ENCODE data around the gene LRRC1. TPM values are rescaled to one million over a fixed set of nuclear protein-coding genes. Genes with fewer than 3 reads are reported as not detected.
A peak's percentile ranks its signal among the peaks of the same experiment; 100 is the strongest.

The LRRC1 gene
- total RNA-seq, 1 donor from 2014 or later, result 77.8 TPM

DNA sequence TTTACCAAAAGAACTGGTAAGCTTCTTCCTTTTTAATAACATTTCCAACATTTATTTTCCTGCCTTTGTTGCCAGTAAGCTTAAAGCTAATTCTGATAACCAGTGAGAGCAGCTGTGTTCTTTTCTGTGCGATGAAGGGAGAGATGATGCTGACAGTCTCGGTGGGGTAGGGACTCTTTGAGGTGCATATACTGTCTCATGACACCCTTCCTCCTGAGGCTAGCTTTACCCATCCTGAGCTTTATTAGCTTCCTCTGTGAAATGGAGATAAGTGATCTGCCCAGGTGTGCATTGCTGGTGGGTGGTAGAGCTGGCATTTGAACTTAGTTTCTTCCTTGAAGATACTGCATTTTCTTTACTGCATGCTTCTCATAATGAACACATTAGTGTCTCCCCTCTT lies 92.5 kb downstream of the LRRC1 start:
- DNase-seq (ENCODE audit: low read depth in 2 of 2), result no peak

- DNase-seq (ENCODE audit: low read depth in 2 of 2), result no peak
These were observed 94.1 kb downstream of the LRRC1 start for GRCh38 chr6:53888931-53889330.

DNA sequence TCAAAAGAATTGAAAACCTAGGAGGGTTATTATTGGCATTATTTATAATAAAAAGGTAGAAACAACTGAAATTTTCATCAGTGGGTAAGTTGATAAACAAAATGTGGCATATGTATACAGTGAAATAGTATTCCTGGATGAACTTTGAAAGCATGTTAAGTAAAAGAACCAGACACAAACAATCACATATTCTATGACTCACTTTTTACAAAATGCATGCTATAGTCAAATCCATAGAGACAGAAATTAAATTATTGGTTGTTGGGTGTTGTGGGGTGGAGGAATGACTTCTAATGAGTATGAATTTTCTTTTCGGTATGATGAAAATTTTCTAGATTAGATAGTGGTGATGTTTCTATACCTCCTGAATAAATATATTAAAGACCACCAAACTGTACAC lies 94.6 kb downstream of the LRRC1 start:
- no peak for DNase-seq (ENCODE audit: low read depth in 2 of 2)

DNA sequence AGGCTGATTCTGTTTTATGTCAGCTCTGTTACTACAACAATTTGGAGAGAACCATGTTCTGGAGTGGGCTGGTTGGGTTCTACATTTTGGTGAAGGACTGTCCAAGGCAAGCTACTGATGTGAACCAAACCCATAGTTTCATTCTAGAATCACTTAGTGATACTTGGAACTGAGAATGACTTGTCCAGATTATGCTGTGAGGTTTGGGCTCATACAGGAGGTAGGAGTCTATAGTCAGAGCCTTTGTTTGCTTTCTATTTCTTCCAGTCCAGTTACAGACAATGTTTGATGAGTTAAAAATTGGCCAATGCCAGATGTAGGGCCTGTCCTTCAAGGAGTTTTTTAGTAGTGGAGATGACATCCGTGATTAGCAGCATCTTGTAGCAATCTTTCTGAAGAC lies 97.9 kb downstream of the LRRC1 start:
- DNase-seq (ENCODE audit: low read depth in 2 of 2), result no peak

DNA sequence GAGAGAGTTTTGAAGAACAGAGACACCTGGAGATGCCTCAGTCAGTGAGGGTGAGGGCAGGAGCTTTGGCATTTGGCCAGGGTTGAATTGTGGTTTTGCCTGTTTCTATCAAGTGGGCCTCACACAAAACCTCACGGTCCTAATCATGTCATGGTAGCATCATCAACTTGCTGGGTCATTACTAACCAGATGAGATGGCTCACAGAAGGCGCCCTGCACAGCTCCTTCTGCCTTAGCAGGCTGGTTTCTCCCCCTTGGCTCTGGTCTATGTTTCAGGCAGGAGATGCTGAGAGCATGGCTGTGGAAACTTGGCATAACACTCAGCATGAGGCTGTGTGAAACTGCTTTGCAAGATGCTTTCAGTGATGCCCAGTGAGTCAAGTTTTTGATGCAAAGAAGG lies 99.3 kb downstream of the LRRC1 start:
- DNase-seq (ENCODE audit: low read depth in 2 of 2), result peak in 1 of 2 donors; percentile 27

DNA sequence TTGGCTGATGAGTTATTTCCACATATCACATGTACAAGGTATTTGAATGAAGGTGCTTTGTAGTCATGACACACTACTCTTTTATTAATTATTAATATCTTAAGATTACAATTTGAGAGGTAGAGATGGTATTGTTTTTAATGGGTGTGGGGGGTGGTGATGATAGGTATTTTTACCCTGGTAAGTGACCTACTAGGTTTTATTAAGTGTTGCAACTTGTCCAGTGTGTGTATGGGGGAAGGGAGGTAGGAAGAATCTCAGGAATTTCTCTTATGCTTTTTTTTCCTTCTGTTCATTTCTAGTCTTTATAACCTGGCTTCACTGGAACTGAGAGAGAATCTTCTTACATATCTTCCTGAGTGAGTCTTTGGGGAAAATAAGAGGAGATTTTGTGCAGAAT lies 101.4 kb downstream of the LRRC1 start:
- DNase-seq (ENCODE audit: low read depth in 2 of 2), result peak in 1 of 2 donors; percentile 24

- DNase-seq (ENCODE audit: low read depth in 2 of 2), result peak in 1 of 2 donors; percentile 72
These were observed 103.4 kb downstream of the LRRC1 start for GRCh38 chr6:53898026-53898795.

GRCh38 chr6:53899512-53899911 lies 104.7 kb downstream of the LRRC1 start:
- peak; percentile 67 to 83 for DNase-seq (ENCODE audit: low read depth in 2 of 2)

DNA sequence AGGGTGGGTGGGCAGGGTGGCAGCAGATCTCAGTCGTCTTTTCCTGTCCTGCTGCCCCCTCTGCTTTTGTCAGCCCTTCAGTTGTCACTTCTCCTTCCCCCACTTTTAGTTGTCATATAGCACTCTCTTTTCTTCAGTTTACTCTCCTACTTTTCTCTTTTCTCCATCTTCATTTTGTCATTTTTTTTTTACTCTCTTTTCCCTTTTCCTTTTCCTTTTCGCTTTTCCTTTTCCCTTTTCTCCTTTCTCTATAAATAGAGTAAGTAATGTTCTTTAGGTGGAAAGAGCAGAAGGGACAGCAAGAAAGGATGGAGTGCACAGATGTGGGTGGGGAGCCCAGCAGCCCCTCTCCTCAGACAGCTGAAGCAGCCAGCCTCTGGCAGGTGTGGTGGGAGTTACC lies 108.6 kb downstream of the LRRC1 start:
- no peak for DNase-seq (ENCODE audit: low read depth in 2 of 2)

- no peak for DNase-seq (ENCODE audit: low read depth in 2 of 2)
These were observed 111.3 kb downstream of the LRRC1 start for GRCh38 chr6:53906103-53906502.

DNA sequence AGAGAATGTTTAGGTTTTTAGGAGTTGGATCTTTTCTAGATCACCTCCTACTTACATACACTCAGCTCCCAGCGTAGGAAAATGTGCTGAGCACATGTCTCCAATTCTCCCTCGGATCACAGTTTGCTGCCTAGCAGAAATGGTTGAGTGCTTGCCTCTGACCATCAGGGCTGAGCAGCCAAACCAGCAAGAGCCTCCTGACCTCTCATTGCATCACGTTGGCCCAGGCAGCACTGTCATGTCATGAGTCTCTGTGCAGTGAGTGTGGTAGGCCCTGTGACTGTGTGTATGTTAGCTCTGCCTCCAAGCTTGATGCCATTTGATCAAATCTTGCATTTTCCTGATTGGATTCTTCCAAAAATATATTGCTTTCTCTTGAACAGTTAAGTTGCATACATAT lies 112.0 kb downstream of the LRRC1 start:
- peak in 1 of 2 donors; percentile 32 for DNase-seq (ENCODE audit: low read depth in 2 of 2)

DNA sequence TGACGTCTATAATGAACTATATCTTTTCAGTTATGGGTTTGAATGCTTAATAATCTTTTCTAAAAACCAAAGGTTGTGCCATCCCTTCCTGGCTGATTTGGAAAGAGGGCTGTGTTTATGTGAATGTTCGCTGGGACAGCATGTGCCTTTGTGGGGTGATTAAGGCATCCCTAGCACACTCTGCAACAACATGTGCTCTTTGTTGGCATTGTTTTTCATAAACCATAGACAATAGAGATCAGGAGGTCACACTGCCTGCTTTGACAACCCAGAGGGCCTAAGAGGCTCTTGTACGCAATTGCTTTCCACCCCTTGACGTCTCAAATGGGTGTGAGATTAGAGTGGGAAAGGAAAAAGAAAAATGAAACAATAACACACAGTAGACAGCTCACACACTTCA lies 116.0 kb downstream of the LRRC1 start:
- DNase-seq (ENCODE audit: low read depth in 2 of 2), result peak; percentile 96 to 98

DNA sequence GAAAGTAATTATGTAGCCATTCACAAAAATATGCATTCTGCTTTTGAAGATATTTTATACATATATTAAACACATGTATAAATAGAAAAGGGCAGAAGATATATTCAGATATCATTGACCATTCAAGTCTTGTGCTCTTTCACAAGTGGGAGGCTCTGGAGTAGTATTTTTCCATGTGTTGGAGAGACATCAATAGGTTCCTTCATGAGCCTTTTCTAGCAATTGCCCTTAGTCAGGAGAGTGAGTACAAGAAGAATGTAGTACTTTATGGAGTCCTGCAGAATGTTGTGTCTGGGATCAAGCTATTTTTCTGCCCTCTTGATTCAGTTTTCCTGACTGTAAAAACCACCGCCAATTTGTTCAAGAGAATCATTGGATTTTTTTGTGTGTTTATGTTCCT lies 117.9 kb downstream of the LRRC1 start:
- no peak for DNase-seq (ENCODE audit: low read depth in 2 of 2)

GRCh38 chr6:53913286-53913685 lies 118.5 kb downstream of the LRRC1 start:
- no peak for DNase-seq (ENCODE audit: low read depth in 2 of 2)

DNA sequence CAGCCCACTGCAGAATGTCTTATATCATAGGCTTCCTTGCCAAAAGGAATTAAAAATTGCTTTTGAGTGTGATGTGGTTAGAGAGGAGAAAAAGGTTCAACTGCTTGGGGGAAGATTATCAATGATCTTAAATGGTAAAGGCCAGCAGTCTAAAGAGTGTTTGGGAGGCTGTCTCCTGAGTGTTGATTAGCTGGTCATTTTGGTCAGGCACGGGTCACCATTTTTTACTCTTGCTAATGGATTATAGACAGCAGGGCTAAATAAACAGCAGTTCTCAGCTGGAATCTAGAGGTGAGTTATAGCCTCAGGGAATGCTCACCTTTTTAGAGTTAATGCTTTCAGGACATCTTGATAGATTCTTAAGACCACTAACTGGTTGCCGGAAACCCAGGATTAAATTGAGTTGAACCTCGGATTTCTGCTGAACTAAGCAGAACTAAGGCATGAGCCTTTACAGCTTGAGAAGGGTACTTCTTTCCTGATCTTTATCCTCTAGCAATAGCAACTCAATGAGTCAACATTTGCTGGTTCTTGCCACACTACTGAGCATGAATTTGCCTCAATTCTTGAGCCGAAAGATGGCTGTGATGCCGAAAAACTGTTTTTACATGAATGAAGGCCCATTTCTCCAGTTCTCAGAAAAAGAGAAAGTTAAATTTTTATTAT lies 120.4 kb downstream of the LRRC1 start:
- no peak for DNase-seq (ENCODE audit: low read depth in 2 of 2)

DNA sequence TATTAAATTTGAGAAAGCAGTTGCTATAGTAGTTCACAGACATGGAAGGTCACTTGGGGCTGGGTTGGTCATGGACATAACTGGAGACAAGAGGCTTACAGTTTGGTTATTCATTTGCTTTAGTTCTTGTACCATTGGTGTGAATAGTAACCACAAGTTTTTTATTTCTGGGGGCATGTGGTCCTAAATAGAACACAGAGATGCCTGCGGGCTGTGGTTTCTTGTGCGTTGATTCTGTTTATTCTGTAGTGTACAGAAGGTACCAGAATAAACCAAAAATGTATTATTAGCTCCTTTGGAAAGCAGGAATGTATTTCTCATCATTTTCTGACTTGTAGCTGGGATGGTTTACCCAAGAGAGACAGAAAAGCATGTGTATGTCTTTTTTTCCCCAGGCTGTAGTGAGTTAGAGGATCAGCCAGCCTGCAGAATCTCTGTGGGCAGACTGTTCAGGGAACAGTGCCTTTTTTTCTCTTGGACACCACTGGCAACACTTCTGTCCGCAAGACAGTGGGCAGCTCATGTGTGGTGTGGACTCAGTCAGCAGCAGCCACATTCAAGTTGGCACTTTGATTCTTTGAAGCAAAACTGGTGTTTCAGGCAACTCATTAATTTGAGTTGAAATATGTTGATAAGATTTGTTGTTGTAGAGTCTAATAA lies 122.1 kb downstream of the LRRC1 start:
- DNase-seq (ENCODE audit: low read depth in 2 of 2), result no peak

DNA sequence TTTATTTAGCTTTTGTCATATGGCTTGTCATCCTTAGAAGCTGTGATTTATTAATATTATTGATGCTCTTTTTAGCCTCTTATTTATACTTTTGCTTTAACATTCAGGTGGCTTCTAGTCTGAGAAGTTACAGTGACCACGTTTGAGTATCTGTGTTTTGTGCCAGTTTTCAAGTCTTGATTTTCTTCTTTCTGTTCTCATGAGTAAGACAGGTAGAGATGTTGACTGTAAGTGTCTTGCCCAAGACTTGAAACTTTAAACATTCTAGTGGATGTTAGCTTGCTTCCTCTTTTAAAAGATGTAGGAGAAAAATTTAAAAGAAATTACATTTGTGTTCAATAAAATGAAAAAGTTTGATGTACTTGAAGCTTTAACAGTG lies 122.6 kb downstream of the LRRC1 start:
- no peak for DNase-seq (ENCODE audit: low read depth in 2 of 2)

DNA sequence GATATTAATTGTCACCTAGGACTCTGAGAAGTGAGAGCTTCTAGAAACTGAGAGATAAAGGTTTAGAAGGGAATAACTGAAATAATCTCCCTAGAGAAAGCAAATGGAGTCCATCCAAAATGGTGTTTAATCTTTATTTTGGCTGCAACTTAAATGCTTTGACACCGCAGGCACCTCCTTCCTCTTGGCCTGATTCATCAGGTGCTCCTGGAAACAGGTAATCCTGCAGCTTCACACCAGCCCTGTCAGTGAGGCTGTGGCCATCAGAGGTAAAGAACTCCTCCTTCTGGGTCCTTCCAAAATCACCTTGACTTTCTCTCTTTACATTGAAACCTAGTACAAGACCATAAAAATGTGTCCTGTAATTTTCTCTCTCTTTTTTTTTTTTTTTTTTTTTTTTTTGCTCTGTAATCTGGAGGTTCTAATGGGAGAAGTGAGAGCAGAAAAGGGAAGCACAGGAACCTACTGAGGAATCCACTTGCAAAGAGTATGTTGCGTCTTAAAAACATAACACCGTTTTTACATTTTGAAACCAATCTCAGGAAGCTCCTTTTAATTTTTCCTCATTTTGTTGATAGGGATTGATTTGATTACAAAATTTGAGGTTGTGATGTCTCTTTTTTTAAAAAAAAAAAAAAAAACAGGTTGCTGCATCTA lies 124.2 kb downstream of the LRRC1 start:
- DNase-seq (ENCODE audit: low read depth in 2 of 2), result no peak

DNA sequence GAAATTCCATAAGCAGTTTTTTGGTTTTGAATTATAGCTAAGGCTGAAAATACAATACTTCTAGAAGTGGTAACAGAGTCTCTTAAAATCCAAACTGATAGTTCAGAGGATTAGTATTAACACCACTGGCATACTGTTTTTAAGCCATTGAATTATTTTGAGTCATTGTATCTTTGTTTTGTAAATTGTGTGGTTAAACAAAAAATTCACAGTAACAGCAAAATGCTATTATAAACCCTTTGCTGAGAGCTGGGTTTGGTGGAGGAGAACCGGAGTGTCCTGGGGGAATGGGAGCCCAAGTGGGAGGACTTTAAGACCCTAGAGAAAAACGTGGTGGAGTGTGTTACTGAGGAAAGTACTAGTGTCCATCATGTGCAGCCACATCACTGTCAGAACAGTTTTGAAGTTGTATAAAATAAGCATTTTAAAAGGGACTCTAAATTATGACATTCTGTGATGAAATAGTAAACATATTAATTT lies 125.1 kb downstream of the LRRC1 start:
- DNase-seq (ENCODE audit: low read depth in 2 of 2), result no peak

DNA sequence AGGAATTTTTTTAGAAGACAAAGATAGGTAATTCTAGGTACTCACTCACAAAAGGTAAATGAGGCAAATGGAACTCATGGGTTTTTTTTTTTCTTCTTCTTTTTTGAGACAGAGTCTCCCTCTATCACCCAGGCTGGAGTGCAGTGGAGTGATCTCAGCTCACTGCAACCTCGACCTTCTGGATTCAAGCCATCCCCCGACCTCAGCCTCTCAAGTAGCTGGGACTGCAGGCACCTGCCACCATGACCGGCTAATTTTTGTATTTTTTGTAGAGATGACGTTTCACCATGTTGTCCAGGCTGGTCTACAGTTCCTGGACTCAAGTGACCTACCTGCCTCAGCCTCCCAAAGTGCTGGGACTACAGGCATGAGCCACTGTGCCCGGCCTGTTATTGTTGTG lies 126.1 kb downstream of the LRRC1 start:
- no peak for DNase-seq (ENCODE audit: low read depth in 2 of 2)

DNA sequence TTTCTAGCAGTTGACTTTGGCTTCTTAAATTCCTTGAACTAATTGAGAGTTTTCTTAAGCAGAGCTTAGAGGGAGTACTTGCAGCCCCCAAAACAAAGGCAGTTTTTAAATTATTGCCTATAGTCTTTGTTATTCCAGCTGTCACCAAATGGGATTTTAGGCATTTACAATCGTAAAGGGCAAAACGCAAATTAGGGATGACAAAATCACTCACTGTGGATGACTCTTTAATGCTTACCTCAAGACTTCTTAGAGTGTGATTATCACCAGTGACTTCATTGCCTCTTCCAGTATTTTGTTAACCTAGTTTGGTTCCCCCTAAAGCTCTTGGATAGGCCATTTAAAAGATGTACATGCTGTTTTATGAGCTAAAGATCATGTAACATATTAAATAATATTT lies 126.8 kb downstream of the LRRC1 start:
- no peak for DNase-seq (ENCODE audit: low read depth in 2 of 2)

DNA sequence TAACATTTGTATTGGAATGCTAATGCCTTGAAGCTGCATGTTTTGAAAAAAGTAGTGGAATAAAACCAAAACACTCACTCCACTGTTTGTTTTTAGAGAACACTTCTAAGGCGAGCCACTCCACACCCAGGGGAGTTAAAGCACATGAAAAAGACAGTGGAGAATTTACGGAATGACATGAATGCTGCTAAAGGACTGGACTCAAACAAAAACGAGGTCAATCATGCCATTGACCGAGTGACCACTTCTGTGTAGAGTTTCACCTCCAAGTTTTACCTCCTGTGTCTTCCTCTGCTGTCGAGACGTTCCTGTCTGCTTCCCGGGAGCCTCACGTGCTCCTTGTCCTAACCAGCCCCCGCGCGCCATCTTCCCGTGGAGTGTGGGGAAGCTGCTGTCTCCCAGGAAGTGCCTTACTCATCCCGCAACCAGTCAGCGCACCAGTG lies 127.8 kb downstream of the LRRC1 start:
- no peak for DNase-seq (ENCODE audit: low read depth in 2 of 2)
